A673 (cell line): ENCODE data around the gene TSC22D2. TPM values are rescaled to one million over a fixed set of nuclear protein-coding genes. Genes with fewer than 3 reads are reported as not detected.

Experiments used
- BruUV-seq: library from RNA; stranded (reverse); fragments of 400-500 nt; replicated peaks from 2 replicates; lab custom pipeline; 2021; lab: Mats Ljungman, UMichigan
- CTCF ChIA-PET: fragments of 300-600 bp; sonication (Branson Sonifier 250); formaldehyde crosslinking; loops from one replicate; lab custom pipeline; 2022; ENCODE audit warnings: antibody characterized with exemption; lab: Charles Lee
- POLR2A ChIA-PET: fragments of 300-600 bp; sonication (Branson Sonifier 250); formaldehyde crosslinking; loops from one replicate; lab custom pipeline; 2022; ENCODE audit warnings: antibody characterized with exemption; ENCODE audit not compliant: low non-redundant PET; lab: Charles Lee
- DNase-seq: peaks from one replicate; pipeline ENCODE4 v3.0.0-alpha.2; 2015; ENCODE audit warnings: low spot score
- H3K27ac ChIP-seq: fragments of 200-600 bp; sonication (generic); 2 replicates; pipeline ENCODE4 v1.5.1; 2016; ENCODE audit warnings: mixed run types, low read depth, mild to moderate bottlenecking, mixed read lengths, antibody characterized with exemption, low read length; ENCODE audit not compliant: poor library complexity, severe bottlenecking
- H3K27me3 ChIP-seq: fragments of 200-600 bp; sonication (generic); replicated peaks from 2 replicates; pipeline ENCODE4 v1.6.1; 2017; ENCODE audit warnings: mixed run types, low read depth, mild to moderate bottlenecking, mixed read lengths, antibody characterized with exemption, low read length; ENCODE audit not compliant: insufficient read depth, poor library complexity
- H3K36me3 ChIP-seq: fragments of 200-600 bp; sonication (generic); 2 replicates; pipeline ENCODE4 v1.6.1; 2016; ENCODE audit warnings: mixed run types, mild to moderate bottlenecking, mixed read lengths, antibody characterized with exemption, low read length; ENCODE audit not compliant: insufficient read depth, poor library complexity, severe bottlenecking
- H3K4me1 ChIP-seq: fragments of 200-600 bp; sonication (generic); 2 replicates; pipeline ENCODE4 v1.6.1; 2017; ENCODE audit warnings: mixed run types, mild to moderate bottlenecking, mixed read lengths, antibody characterized with exemption, low read length; ENCODE audit not compliant: insufficient read depth, poor library complexity, severe bottlenecking
- H3K4me3 ChIP-seq: fragments of 200-600 bp; sonication (generic); 2 replicates; pipeline ENCODE4 v1.5.1; 2016; ENCODE audit warnings: low read depth, mixed run types, mild to moderate bottlenecking, mixed read lengths, low read length; ENCODE audit not compliant: poor library complexity, severe bottlenecking
- H3K9me3 ChIP-seq: fragments of 200-600 bp; sonication (generic); 2 replicates; pipeline ENCODE4 v1.6.1; 2016; ENCODE audit warnings: mixed run types, low read depth, mild to moderate bottlenecking, mixed read lengths, antibody characterized with exemption, low read length; ENCODE audit not compliant: poor library complexity, severe bottlenecking
- EZH2 ChIP-seq: fragments of 200-600 bp; sonication (generic); IDR thresholded peaks from 2 replicates; pipeline ENCODE4 v1.6.1; 2017; ENCODE audit warnings: borderline replicate concordance, low read depth, mild to moderate bottlenecking, mixed read lengths, antibody characterized with exemption, low read length; ENCODE audit not compliant: poor library complexity, severe bottlenecking
- intact Hi-C: fragments of 100-400 bp; cut with micrococcal nuclease; formaldehyde crosslinking; loops from one replicate; pipeline ENCODE4 v1.10.0; 2022; ENCODE audit not compliant: unreplicated experiment
- total RNA-seq: library from RNA; stranded (reverse); gene quantifications from 2 replicates; pipeline ENCODE4 v1.2.3, GENCODE V29; 2021
- TF ChIP-seq, protein P1 (sequence below): fragments of 300-800, 200-600 bp; sonication (generic); conservative IDR thresholded peaks from 2 replicates; pipeline ENCODE4 v1.5.1; 2017; ENCODE audit warnings: low read depth, mild to moderate bottlenecking, antibody characterized with exemption, low read length, moderate library complexity, mixed read lengths

TSC22D2 gene
- total RNA-seq, 1 experiment from 2014 or later = 28.9 TPM

DNA sequence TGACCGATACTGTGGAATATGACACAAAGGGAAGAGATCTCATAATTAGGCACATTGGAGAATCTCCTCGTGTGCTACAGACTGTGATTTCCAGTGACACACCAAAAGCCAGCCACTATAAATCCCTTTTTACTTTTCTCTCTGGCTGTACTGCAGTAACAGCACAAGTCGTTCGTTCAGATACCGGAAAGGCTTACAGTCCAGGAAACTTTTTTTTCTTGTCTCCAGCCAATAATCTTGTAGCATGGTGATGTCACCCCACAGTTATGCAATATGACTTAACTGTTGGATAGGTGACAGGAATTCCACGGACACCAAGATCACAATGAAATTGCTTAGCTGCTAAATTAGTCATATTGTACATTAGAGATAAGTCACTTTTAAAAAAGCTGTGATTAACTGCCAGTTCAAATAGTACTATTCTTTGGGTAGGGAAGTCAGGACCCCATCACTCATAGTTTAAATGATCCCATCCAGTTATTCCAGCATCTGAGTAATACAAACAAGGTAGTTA is 36.3 kb upstream of the TSC22D2 start:
- peak; percentile 97 for DNase-seq
- Histone ChIP-seq H3K36me3 (no peaks in the 10 kb centered on the region), H3K9me3 (no peaks in the 10 kb centered on the region), H3K27ac (peak overlapping the region; percentile 80), H3K4me3 (peak overlapping the region; percentile 32), H3K27me3 (no peaks in the 10 kb centered on the region), H3K4me1 (peaks cover 40% of the 10 kb centered on the region)
- intact Hi-C loops = loop anchor here (1.0 kb wide), 1 partner anchor 37 kb away; the partner anchor contains the start of gene TSC22D2
- ChIA-PET CTCF (no interaction called here), POLR2A (no interaction called here)
- TF ChIP-seq, protein P1, sequence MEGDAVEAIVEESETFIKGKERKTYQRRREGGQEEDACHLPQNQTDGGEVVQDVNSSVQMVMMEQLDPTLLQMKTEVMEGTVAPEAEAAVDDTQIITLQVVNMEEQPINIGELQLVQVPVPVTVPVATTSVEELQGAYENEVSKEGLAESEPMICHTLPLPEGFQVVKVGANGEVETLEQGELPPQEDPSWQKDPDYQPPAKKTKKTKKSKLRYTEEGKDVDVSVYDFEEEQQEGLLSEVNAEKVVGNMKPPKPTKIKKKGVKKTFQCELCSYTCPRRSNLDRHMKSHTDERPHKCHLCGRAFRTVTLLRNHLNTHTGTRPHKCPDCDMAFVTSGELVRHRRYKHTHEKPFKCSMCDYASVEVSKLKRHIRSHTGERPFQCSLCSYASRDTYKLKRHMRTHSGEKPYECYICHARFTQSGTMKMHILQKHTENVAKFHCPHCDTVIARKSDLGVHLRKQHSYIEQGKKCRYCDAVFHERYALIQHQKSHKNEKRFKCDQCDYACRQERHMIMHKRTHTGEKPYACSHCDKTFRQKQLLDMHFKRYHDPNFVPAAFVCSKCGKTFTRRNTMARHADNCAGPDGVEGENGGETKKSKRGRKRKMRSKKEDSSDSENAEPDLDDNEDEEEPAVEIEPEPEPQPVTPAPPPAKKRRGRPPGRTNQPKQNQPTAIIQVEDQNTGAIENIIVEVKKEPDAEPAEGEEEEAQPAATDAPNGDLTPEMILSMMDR = no peak
- no peak for TF ChIP-seq EZH2
- no TSS peak for BruUV-seq

DNA sequence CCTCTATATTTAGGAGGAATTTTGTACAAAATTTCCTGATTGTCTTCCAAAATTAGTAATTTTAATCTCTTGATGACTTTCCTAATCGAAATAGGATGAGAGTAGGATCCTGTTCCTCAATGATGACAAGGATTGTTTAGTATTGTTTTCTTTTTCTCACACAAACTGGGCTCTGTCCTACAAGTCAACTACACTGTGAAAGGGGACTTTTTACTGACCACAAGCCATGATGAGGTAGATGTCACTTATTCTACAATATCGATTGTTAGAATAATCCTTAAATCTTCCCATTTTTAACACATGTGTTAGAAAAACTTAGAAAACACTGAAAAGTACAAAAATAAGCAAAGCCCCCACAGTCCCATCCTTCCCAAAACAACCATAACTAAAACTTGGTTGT is 35.8 kb upstream of the TSC22D2 start:
- ChIA-PET POLR2A (no interaction called here), CTCF (no interaction called here)
- no peaks in the 10 kb centered on the region for H3K9me3 ChIP-seq
- no peaks in the 10 kb centered on the region for H3K27me3 ChIP-seq
- peak overlapping the region; percentile 80 for H3K27ac ChIP-seq
- no peak for DNase-seq
- TF ChIP-seq, protein P1 = no peak
- no peak for TF ChIP-seq EZH2
- BruUV-seq = no TSS peak
- H3K36me3 ChIP-seq = no peaks in the 10 kb centered on the region
- H3K4me3 ChIP-seq = no peak overlapping the region
- H3K4me1 ChIP-seq = peaks cover 40% of the 10 kb centered on the region
- intact Hi-C loops = no loop called here

DNA sequence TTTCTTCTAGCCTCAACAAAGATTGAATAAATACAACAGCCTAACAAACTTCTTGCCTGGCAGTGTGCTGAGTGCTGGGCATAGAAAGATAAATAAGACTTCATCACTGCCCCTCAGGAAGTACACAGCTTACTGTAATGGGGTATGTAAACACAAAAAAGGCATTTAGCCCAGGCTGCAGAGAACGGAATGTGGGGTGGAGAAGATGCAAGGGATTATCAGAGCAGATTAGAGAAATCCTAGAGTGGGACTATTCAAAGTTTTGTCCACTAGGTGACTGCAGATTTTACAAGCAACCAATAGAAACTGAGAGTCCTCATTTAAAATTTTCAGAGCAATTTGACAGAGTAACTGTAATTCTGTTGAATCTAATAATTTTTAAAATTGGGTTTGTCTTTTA is 35.4 kb upstream of the TSC22D2 start:
- Histone ChIP-seq H3K4me3 (no peak overlapping the region), H3K36me3 (no peaks in the 10 kb centered on the region), H3K4me1 (peaks cover 40% of the 10 kb centered on the region), H3K27ac (peak overlapping the region; percentile 80), H3K27me3 (no peaks in the 10 kb centered on the region), H3K9me3 (no peaks in the 10 kb centered on the region)
- ChIA-PET POLR2A (no interaction called here), CTCF (no interaction called here)
- DNase-seq = peak; percentile 62
- TF ChIP-seq, protein P1 = peak; percentile 43
- TF ChIP-seq EZH2 = no peak
- intact Hi-C loops = no loop called here
- BruUV-seq = no TSS peak
